ENCODE results near the gene ATAD3A. TPM values are rescaled to one million over a fixed set of nuclear protein-coding genes. Genes with fewer than 3 reads are reported as not detected.
A peak's percentile ranks its signal among the peaks of the same experiment; 100 is the strongest.

The ATAD3A gene
- total RNA-seq, 1 experiment from 2014 or later, result 55.8 TPM

DNA sequence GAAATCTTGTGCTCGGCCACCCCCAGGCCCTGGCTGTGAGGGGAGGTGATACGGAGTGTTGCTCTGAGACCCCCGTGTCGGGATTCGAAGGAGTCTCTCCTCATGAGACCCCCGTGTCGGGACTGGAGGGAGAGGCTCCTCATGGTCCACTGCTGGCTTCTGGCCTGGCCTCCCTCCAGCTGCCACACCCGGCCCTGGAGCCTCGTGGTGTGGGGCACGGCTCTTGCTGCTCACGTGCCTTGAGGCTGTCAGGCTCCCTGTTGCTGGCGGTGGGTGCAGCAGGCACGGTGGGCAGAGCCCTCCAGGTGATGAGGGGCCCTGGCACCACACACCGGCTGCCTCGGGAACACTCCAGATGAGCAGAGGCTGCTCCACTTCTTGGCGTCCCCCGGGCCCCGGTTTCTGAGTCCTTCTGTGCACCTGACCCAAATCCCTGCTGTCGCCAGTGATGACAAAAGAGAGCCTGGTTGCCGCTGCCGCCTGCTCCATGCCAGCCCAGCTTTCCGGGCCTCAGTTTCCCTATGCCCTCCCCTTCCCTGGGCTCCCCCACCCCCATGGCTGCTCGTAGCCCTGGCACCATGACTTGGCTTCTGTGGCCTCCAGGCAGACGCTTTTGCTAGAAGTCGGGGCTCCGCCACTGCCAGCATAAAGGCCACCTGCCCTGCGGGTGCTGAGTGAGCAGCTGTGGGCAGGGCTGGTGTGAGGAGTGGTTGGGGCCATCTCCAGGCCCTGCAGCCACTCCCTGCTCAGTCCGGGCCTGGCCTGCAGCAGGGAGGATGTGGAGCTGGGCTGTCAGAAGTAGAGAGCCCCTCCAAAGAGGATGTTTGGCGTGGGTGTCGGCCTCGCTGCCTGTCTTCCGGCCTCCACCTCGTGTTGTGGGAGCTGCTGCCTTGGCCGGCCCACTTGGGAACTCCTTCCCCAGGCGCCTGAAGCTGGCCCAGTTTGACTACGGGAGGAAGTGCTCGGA, 16.6 kb downstream of the ATAD3A start:
- no peaks in the 10 kb centered on the region for H3K79me2 ChIP-seq (ENCODE audit: insufficient read depth, low read length)
- H3K27ac ChIP-seq (ENCODE audit: insufficient read length, low read depth, low read length), result no peak overlapping the region
- peaks cover 7 to 8% of the 10 kb centered on the region in 2 experiments; a peak in 4 of 5 replicates for H3K9me3 Mint-ChIP-seq
- no peaks in the 10 kb centered on the region for H3K4me1 Mint-ChIP-seq
- TF ChIP-seq, protein P1, sequence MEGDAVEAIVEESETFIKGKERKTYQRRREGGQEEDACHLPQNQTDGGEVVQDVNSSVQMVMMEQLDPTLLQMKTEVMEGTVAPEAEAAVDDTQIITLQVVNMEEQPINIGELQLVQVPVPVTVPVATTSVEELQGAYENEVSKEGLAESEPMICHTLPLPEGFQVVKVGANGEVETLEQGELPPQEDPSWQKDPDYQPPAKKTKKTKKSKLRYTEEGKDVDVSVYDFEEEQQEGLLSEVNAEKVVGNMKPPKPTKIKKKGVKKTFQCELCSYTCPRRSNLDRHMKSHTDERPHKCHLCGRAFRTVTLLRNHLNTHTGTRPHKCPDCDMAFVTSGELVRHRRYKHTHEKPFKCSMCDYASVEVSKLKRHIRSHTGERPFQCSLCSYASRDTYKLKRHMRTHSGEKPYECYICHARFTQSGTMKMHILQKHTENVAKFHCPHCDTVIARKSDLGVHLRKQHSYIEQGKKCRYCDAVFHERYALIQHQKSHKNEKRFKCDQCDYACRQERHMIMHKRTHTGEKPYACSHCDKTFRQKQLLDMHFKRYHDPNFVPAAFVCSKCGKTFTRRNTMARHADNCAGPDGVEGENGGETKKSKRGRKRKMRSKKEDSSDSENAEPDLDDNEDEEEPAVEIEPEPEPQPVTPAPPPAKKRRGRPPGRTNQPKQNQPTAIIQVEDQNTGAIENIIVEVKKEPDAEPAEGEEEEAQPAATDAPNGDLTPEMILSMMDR (conservative IDR thresholded peaks at IDR 0.05), result no peak
- H3K36me3 Mint-ChIP-seq (ENCODE audit: insufficient read depth in 1 of 3, low read depth in 3 of 3), result peaks cover 32 to 57% (median 51%) of the 10 kb centered on the region in 3 experiments
- H2BK15ac ChIP-seq (ENCODE audit: low read depth, low read length), result no peak overlapping the region
- H3K18ac ChIP-seq (ENCODE audit: insufficient read length, low read depth, low read length), result no peak overlapping the region
- no peak overlapping the region for H2AK5ac ChIP-seq (ENCODE audit: insufficient read length, low read length)
- no peak overlapping the region for H4K5ac ChIP-seq (ENCODE audit: insufficient read length, low read depth, low read length)
- H4K91ac ChIP-seq (ENCODE audit: insufficient read length, low read depth, low read length), result no peak overlapping the region
- DNase-seq, result no peak
- H3K4ac ChIP-seq (ENCODE audit: low read depth, low read length), result no peak overlapping the region
- no peaks in the 10 kb centered on the region for H3K27me3 Mint-ChIP-seq (ENCODE audit: low read depth)
- no peaks in the 10 kb centered on the region for H4K20me1 ChIP-seq (ENCODE audit: control insufficient read depth, insufficient read depth, insufficient read length)
- H3T11ph ChIP-seq (ENCODE audit: low read length), result no peak overlapping the region
- no peak overlapping the region for H3K23ac ChIP-seq (ENCODE audit: insufficient read length, low read depth, low read length)
- no peaks in the 10 kb centered on the region for H3K4me1 ChIP-seq (ENCODE audit: insufficient read depth, low read length)
- H3K9me3 ChIP-seq (ENCODE audit: control insufficient read depth, low read depth, low read length), result no peaks in the 10 kb centered on the region
- no peaks in the 10 kb centered on the region for H3K23me2 ChIP-seq (ENCODE audit: insufficient read length, low read depth, low read length, poor library complexity, severe bottlenecking)
- no peaks in the 10 kb centered on the region for H3K79me1 ChIP-seq (ENCODE audit: insufficient read depth, low read depth, low read length, poor library complexity, severe bottlenecking)
- no peak overlapping the region for H2BK5ac ChIP-seq (ENCODE audit: insufficient read length, low read length)
- H2BK20ac ChIP-seq (ENCODE audit: low read depth, low read length, poor library complexity, severe bottlenecking), result no peak overlapping the region
- H3K27ac Mint-ChIP-seq, result peak overlapping the region in 1 of 3 experiments; percentile 55; a peak in 1 of 7 replicates
- no peak overlapping the region for H3K4me2 ChIP-seq (ENCODE audit: insufficient read depth, insufficient read length, low read length)
- WGBS (ENCODE audit: extremely low coverage, insufficient read length, low lambda C conversion rate), result no CpG with 5 or more reads among the region's 37 CpGs
- no peak overlapping the region for H2AFZ ChIP-seq (ENCODE audit: low read length)
- no peak overlapping the region for H2BK12ac ChIP-seq (ENCODE audit: insufficient read length, low read depth, low read length)
- H3K56ac ChIP-seq (ENCODE audit: insufficient read length, low read depth, low read length), result no peak overlapping the region
- no peak overlapping the region for H2BK120ac ChIP-seq (ENCODE audit: low read depth, low read length, poor library complexity, severe bottlenecking)
- H4K8ac ChIP-seq (replicated peaks; ENCODE audit: insufficient read length, low read depth, low read length), result no peak overlapping the region
- H3K14ac ChIP-seq (ENCODE audit: insufficient read depth, low read length), result no peak overlapping the region
- H3K9ac ChIP-seq (ENCODE audit: extremely low read depth, insufficient read length, low read length), result no peak overlapping the region
- H3K27me3 ChIP-seq (ENCODE audit: insufficient read depth, low read length), result no peaks in the 10 kb centered on the region
- no peak overlapping the region for H3K4me3 Mint-ChIP-seq
